ENCODE measurements around the gene CLDN4. TPM values are rescaled to one million over a fixed set of nuclear protein-coding genes. Genes with fewer than 3 reads are reported as not detected.

The CLDN4 gene
- total RNA-seq, 1 experiment from 2014 or later = 15.6 TPM

DNA sequence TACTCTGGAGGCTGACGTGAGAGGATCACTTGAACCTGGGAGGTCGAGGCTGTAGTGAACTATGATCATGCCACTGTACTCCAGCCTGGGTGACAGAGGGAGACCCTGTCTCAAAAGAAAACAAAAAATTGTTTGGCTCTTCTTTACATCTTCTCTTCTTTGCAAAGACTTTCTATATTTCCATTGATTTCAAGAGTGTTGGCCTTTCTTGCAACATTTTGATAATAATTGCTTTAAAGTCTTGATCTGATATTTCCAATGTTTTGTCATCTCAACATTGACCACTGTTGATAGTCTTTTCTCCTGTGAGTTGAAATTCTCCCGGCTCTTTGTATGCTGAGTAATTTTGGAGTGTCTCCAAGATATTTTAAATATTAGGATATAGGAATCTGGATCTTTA, 17.8 kb upstream of the CLDN4 start:
- H3K36me3 Mint-ChIP-seq (ENCODE audit: insufficient read depth in 1 of 3, low read depth in 3 of 3) = no peaks in the 10 kb centered on the region
- Histone ChIP-seq H3K4ac (ENCODE audit: low read depth, low read length) (no peak overlapping the region), H4K5ac (ENCODE audit: insufficient read length, low read depth, low read length) (no peak overlapping the region), H4K8ac (replicated peaks; ENCODE audit: insufficient read length, low read depth, low read length) (no peak overlapping the region), H3K9ac (ENCODE audit: extremely low read depth, insufficient read length, low read length) (no peak overlapping the region), H3K56ac (ENCODE audit: insufficient read length, low read depth, low read length) (no peak overlapping the region), H3K9me3 (ENCODE audit: control insufficient read depth, low read depth, low read length) (no peaks in the 10 kb centered on the region), H3K27me3 (ENCODE audit: insufficient read depth, low read length) (no peaks in the 10 kb centered on the region), H3K4me1 (ENCODE audit: insufficient read depth, low read length) (peaks cover 2% of the 10 kb centered on the region; the same call in 1 of the 2 replicates), H3T11ph (ENCODE audit: low read length) (no peak overlapping the region), H4K20me1 (ENCODE audit: control insufficient read depth, insufficient read depth, insufficient read length) (no peaks in the 10 kb centered on the region), H3K23ac (ENCODE audit: insufficient read length, low read depth, low read length) (no peak overlapping the region), H4K91ac (ENCODE audit: insufficient read length, low read depth, low read length) (no peak overlapping the region), H3K4me2 (ENCODE audit: insufficient read depth, insufficient read length, low read length) (no peak overlapping the region), H3K27ac (ENCODE audit: insufficient read length, low read depth, low read length) (no peak overlapping the region), H2BK20ac (ENCODE audit: low read depth, low read length, poor library complexity, severe bottlenecking) (no peak overlapping the region), H3K14ac (ENCODE audit: insufficient read depth, low read length) (no peak overlapping the region), H2AK5ac (ENCODE audit: insufficient read length, low read length) (no peak overlapping the region), H2BK120ac (ENCODE audit: low read depth, low read length, poor library complexity, severe bottlenecking) (no peak overlapping the region), H2AFZ (ENCODE audit: low read length) (no peak overlapping the region), H3K79me1 (ENCODE audit: insufficient read depth, low read depth, low read length, poor library complexity, severe bottlenecking) (no peaks in the 10 kb centered on the region), H3K79me2 (ENCODE audit: insufficient read depth, low read length) (no peaks in the 10 kb centered on the region), H2BK5ac (ENCODE audit: insufficient read length, low read length) (no peak overlapping the region), H2BK15ac (ENCODE audit: low read depth, low read length) (no peak overlapping the region), H2BK12ac (ENCODE audit: insufficient read length, low read depth, low read length) (no peak overlapping the region), H3K23me2 (ENCODE audit: insufficient read length, low read depth, low read length, poor library complexity, severe bottlenecking) (no peaks in the 10 kb centered on the region), H3K18ac (ENCODE audit: insufficient read length, low read depth, low read length) (no peak overlapping the region)
- peaks cover 2 to 11% of the 10 kb centered on the region in 2 experiments for H3K4me1 Mint-ChIP-seq
- no peak overlapping the region for H3K27ac Mint-ChIP-seq
- peaks cover 0 to 3% of the 10 kb centered on the region in 2 experiments; a peak in 1 of 5 replicates for H3K9me3 Mint-ChIP-seq
- TF ChIP-seq, protein P1, sequence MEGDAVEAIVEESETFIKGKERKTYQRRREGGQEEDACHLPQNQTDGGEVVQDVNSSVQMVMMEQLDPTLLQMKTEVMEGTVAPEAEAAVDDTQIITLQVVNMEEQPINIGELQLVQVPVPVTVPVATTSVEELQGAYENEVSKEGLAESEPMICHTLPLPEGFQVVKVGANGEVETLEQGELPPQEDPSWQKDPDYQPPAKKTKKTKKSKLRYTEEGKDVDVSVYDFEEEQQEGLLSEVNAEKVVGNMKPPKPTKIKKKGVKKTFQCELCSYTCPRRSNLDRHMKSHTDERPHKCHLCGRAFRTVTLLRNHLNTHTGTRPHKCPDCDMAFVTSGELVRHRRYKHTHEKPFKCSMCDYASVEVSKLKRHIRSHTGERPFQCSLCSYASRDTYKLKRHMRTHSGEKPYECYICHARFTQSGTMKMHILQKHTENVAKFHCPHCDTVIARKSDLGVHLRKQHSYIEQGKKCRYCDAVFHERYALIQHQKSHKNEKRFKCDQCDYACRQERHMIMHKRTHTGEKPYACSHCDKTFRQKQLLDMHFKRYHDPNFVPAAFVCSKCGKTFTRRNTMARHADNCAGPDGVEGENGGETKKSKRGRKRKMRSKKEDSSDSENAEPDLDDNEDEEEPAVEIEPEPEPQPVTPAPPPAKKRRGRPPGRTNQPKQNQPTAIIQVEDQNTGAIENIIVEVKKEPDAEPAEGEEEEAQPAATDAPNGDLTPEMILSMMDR (conservative IDR thresholded peaks at IDR 0.05) = no peak
- no peak for DNase-seq
- H3K4me3 Mint-ChIP-seq = no peak overlapping the region
- no CpG with 5 or more reads among the region's 3 CpGs for WGBS (ENCODE audit: extremely low coverage, insufficient read length, low lambda C conversion rate)
- H3K27me3 Mint-ChIP-seq (ENCODE audit: low read depth) = peaks cover 6% of the 10 kb centered on the region
